Bronchial epithelial cell (primary cell): ENCODE measurements around the gene TMEM135. TPM values are rescaled to one million over a fixed set of nuclear protein-coding genes. Genes with fewer than 3 reads are reported as not detected.

ENCODE experiments used
- DNase-seq: peaks from one replicate; pipeline ENCODE4 v3.0.0-alpha.2; 2010; ENCODE audit warnings: low read depth
- FAIRE-seq: peaks from 2 replicates; lab custom pipeline; 2011; peaks lifted over from hg19 to GRCh38; lab: Jason Lieb, UNC
- H3K27me3 ChIP-seq: 2 replicates; pipeline ENCODE4 v1.5.1; 2011; ENCODE audit warnings: low read length; ENCODE audit not compliant: control insufficient read depth, insufficient read depth
- H3K36me3 ChIP-seq: 2 replicates; pipeline ENCODE4 v1.5.1; 2011; ENCODE audit warnings: low read length; ENCODE audit not compliant: control insufficient read depth, insufficient read depth
- H3K4me3 ChIP-seq: 2 replicates; pipeline ENCODE4 v1.5.1; 2011; ENCODE audit warnings: mild to moderate bottlenecking, low read depth, low read length, control low read depth
- total RNA-seq: library from RNA; depleted of rRNA; stranded (reverse); fragments of >200 nt; gene quantifications from 2 replicates; pipeline ENCODE4 v1.2.1, GENCODE V29; 2014
- TF ChIP-seq, protein P1 (sequence below): IDR thresholded peaks from 2 replicates; pipeline ENCODE4 v1.5.1; 2011; ENCODE audit warnings: mild to moderate bottlenecking, moderate library complexity, low read length, control low read depth, inconsistent platforms; ENCODE audit not compliant: insufficient read depth, severe bottlenecking

The TMEM135 gene
- total RNA-seq, 1 donor from 2014 or later = 6.8 TPM

DNA sequence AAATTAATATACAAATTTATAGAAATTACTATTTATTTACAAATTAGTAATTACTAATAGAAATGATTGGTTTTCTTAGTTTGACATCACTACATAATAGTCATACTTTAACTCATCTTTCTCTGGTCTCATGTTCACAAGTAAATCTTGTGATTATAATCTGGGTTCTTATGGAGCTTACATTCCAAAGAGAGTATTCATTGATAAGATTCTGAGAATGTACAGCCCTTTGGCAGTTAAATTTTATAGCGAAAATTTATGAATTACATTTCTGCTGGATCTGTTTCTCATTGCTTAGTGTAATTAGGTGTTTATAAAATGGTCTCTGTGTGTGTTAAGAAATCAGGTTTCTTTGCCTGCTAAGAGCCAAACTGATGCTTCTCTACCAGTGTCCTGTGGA lies 175.2 kb downstream of the TMEM135 start:
- H3K4me3 ChIP-seq = no peak overlapping the region
- no peaks in the 10 kb centered on the region for H3K27me3 ChIP-seq
- DNase-seq (no peak), FAIRE-seq (no peak)
- H3K36me3 ChIP-seq = no peaks in the 10 kb centered on the region
- TF ChIP-seq, protein P1, sequence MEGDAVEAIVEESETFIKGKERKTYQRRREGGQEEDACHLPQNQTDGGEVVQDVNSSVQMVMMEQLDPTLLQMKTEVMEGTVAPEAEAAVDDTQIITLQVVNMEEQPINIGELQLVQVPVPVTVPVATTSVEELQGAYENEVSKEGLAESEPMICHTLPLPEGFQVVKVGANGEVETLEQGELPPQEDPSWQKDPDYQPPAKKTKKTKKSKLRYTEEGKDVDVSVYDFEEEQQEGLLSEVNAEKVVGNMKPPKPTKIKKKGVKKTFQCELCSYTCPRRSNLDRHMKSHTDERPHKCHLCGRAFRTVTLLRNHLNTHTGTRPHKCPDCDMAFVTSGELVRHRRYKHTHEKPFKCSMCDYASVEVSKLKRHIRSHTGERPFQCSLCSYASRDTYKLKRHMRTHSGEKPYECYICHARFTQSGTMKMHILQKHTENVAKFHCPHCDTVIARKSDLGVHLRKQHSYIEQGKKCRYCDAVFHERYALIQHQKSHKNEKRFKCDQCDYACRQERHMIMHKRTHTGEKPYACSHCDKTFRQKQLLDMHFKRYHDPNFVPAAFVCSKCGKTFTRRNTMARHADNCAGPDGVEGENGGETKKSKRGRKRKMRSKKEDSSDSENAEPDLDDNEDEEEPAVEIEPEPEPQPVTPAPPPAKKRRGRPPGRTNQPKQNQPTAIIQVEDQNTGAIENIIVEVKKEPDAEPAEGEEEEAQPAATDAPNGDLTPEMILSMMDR = no peak

DNA sequence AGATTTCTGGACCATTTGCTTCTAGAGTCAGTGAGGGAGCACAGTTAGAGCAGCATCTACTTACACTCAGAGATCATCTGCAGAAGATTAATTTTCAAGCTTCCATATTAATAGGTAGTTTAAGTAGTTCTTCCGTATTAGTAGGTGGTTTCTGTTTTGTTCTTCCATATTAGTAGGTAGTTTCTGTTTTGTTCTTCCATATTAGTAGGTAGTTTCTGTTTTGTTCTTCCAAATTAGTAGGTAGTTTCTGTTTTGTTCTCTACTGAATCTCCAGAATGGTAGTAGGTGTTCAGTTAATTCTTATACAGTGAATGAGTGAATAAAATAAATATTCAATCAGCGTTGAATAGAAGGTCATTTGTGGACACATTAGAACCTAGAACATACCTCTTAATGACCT lies 175.7 kb downstream of the TMEM135 start:
- DNase-seq (no peak), FAIRE-seq (no peak)
- H3K4me3 ChIP-seq = no peak overlapping the region
- H3K36me3 ChIP-seq = no peaks in the 10 kb centered on the region
- no peaks in the 10 kb centered on the region for H3K27me3 ChIP-seq
- TF ChIP-seq, protein P1 = no peak

DNA sequence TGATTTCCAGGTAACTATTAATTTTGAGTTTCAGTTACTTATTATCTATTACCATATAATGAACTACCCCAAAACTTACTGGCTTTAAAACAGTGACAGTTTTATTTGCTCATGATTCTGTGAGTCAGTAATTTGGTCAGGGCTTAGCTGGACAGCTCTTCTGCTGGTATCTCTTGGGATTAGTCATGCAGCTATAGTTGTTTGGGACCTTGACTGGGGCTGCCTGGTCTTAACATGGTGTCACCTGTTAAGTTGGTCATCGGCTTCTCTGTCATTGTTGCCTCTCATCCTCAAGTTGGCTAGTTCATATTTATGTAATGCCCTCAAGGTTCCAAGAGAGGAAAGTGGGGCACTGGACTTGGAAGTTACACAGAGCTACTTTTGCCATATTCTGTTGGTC lies 177.5 kb downstream of the TMEM135 start:
- TF ChIP-seq, protein P1 = no peak
- no peak overlapping the region for H3K4me3 ChIP-seq
- DNase-seq (peak; percentile 28), FAIRE-seq (no peak)
- no peaks in the 10 kb centered on the region for H3K36me3 ChIP-seq
- no peaks in the 10 kb centered on the region for H3K27me3 ChIP-seq

DNA sequence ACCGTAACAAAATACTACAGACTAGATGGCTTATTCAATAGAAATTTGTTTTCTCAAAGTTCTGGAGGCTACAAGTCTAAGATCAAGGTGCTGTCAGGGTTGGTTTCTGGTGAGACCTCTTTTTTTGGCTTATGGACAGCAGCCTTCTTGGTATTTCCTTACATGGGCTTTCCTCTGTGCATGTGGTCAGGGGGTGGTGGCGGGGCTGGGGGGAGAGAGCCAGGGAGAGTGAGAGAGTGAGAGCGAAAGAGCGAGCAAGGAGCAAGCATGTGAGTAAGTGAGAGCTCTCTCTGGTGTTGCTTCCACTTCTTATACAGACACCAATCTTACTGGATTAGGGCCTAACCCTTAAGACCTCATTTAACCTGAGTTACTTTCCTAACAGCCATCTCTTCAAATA lies 181.5 kb downstream of the TMEM135 start:
- H3K27me3 ChIP-seq = no peaks in the 10 kb centered on the region
- H3K36me3 ChIP-seq = no peaks in the 10 kb centered on the region
- FAIRE-seq = no peak
- H3K4me3 ChIP-seq = no peak overlapping the region
- TF ChIP-seq, protein P1 = no peak
- no peak for DNase-seq

DNA sequence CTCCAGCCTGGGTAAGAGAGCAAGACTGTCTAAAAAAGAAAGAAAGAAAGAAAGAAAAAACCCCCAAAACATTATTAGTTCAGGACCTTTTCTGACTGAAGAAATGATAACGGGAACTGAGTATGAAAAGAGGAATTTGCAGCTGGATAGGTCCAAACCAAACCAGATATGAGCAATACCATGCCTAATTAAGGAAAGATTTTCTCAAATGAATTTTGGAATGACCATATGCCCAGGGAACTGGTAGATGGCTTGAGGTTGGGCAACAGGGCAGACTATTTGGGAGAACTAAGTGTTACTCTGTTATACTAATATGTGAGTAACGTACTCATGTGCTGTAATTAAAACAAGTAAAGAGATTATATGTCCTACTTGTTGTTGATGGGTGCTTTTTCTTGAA lies 186.1 kb downstream of the TMEM135 start:
- Histone ChIP-seq H3K36me3 (no peaks in the 10 kb centered on the region), H3K4me3 (no peak overlapping the region), H3K27me3 (no peaks in the 10 kb centered on the region)
- no peak for DNase-seq
- TF ChIP-seq, protein P1 = no peak
- FAIRE-seq = no peak

DNA sequence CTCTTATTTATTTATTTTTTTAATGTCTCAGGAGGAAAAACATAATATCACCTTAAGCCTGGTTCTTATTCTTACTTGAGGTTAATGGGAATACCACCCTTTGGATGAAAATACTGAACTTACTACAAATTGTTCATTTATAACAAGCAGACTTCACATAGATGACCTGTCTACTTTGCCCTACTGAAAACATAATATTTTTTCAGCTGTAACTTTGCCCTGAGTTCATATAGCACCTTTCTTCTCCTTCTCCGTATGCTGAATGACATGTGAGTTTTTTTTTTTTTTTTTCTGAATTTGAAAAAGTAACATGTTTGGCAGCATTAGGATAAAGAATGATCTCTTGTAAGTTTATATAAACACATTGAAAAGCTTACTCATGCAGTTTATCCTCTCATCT lies 186.8 kb downstream of the TMEM135 start:
- H3K36me3 ChIP-seq = no peaks in the 10 kb centered on the region
- DNase-seq (no peak), FAIRE-seq (no peak)
- H3K4me3 ChIP-seq = no peak overlapping the region
- no peaks in the 10 kb centered on the region for H3K27me3 ChIP-seq
- TF ChIP-seq, protein P1 = no peak
